ENCODE results near the gene GALK2.

The GALK2 gene

GRCh38 chr15:49187549-49188245 is 17.6 kb downstream of the GALK2 start:
- H4K20me1 ChIP-seq (ENCODE audit: insufficient read depth) = no peaks in the 10 kb centered on the region
- H3K4me3 ChIP-seq (IDR thresholded peaks at IDR 0.05; ENCODE audit: insufficient read depth, low read depth, low read length) = no peak overlapping the region
- H3K9ac ChIP-seq = no peak overlapping the region
- H3K4me2 ChIP-seq = no peak overlapping the region
- H3K27me3 ChIP-seq (ENCODE audit: insufficient read depth, low read depth) = no peaks in the 10 kb centered on the region
- H3K27ac ChIP-seq = no peak overlapping the region
- no peak for TF ChIP-seq CTCF (conservative IDR thresholded peaks at IDR 0.05; ENCODE audit: low read depth, low read length)
- H3K4me1 ChIP-seq (ENCODE audit: low read depth, poor library complexity, severe bottlenecking) = no peaks in the 10 kb centered on the region
- no peaks in the 10 kb centered on the region for H3K36me3 ChIP-seq (ENCODE audit: insufficient read depth)
- peaks cover 2% of the 10 kb centered on the region; the same call in 1 of the 2 replicates for H3K79me2 ChIP-seq (ENCODE audit: insufficient read depth, low read depth)
- no peak overlapping the region for H2AFZ ChIP-seq (ENCODE audit: low read depth)

DNA sequence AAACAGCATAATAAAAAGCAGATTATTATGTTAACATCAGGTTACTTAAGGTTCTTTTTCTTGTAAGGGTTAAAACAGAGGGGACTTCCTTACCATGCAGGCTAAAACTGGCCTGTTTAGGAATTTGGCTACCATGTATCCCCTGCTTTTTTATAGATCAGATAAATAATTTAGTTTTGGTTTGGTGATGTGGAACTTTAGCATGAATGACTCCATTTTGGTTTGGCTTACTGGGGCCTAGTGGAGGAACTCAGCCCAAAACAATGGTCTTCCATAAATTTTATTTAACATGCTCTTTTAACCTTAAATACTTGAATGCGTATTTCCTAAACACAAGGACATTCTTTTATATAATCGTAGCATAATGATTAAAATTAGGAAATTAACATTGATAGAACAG is 18.9 kb downstream of the GALK2 start:
- Histone ChIP-seq H3K4me2 (no peak overlapping the region), H3K27ac (no peak overlapping the region), H3K9ac (no peak overlapping the region)

DNA sequence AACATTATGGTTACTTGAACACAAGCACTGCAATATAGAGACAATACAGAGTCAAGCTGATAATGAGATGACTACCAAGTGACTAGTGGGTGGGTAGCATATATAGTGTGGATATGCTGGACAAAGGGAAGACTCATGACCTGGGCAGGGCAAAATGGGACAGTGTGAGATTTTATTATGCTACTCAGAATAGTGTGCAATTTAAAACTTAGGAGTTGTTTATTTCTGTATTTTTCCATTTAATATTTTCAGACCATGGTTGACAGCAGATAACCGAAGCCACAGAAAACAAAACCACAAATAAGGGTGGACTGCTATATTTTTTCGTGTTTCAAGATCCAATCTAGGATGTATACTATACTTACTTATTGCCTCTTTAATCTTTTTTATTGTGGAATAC is 19.6 kb downstream of the GALK2 start:
- Histone ChIP-seq H3K79me2 (ENCODE audit: insufficient read depth, low read depth) (peaks cover 3% of the 10 kb centered on the region; the same call in 1 of the 2 replicates), H3K36me3 (ENCODE audit: insufficient read depth) (no peaks in the 10 kb centered on the region), H3K27ac (no peak overlapping the region), H2AFZ (ENCODE audit: low read depth) (no peak overlapping the region), H3K4me3 (IDR thresholded peaks at IDR 0.05; ENCODE audit: insufficient read depth, low read depth, low read length) (no peak overlapping the region), H3K4me1 (ENCODE audit: low read depth, poor library complexity, severe bottlenecking) (no peaks in the 10 kb centered on the region), H3K9ac (no peak overlapping the region), H3K27me3 (ENCODE audit: insufficient read depth, low read depth) (no peaks in the 10 kb centered on the region), H3K4me2 (no peak overlapping the region), H4K20me1 (ENCODE audit: insufficient read depth) (no peaks in the 10 kb centered on the region)
- no peak for TF ChIP-seq CTCF (conservative IDR thresholded peaks at IDR 0.05; ENCODE audit: low read depth, low read length)

More for the DNA sequence above, 18.9 kb downstream of the GALK2 start:
- Histone ChIP-seq H3K36me3 (ENCODE audit: insufficient read depth) (no peaks in the 10 kb centered on the region), H3K27me3 (ENCODE audit: insufficient read depth, low read depth) (no peaks in the 10 kb centered on the region), H4K20me1 (ENCODE audit: insufficient read depth) (no peaks in the 10 kb centered on the region), H3K4me1 (ENCODE audit: low read depth, poor library complexity, severe bottlenecking) (no peaks in the 10 kb centered on the region), H2AFZ (ENCODE audit: low read depth) (no peak overlapping the region), H3K4me3 (IDR thresholded peaks at IDR 0.05; ENCODE audit: insufficient read depth, low read depth, low read length) (no peak overlapping the region), H3K79me2 (ENCODE audit: insufficient read depth, low read depth) (peaks cover 3% of the 10 kb centered on the region; the same call in 1 of the 2 replicates)
- no peak for TF ChIP-seq CTCF (conservative IDR thresholded peaks at IDR 0.05; ENCODE audit: low read depth, low read length)

GRCh38 chr15:49190586-49190985 is 20.5 kb downstream of the GALK2 start:
- H3K4me2 ChIP-seq = no peak overlapping the region
- no peak overlapping the region for H3K27ac ChIP-seq
- H3K79me2 ChIP-seq (ENCODE audit: insufficient read depth, low read depth) = peaks cover 3% of the 10 kb centered on the region; the same call in 1 of the 2 replicates
- H3K27me3 ChIP-seq (ENCODE audit: insufficient read depth, low read depth) = no peaks in the 10 kb centered on the region
- no peak overlapping the region for H3K9ac ChIP-seq
- no peaks in the 10 kb centered on the region for H3K4me1 ChIP-seq (ENCODE audit: low read depth, poor library complexity, severe bottlenecking)
- no peak overlapping the region for H2AFZ ChIP-seq (ENCODE audit: low read depth)
- no peaks in the 10 kb centered on the region for H4K20me1 ChIP-seq (ENCODE audit: insufficient read depth)
- no peak overlapping the region for H3K4me3 ChIP-seq (IDR thresholded peaks at IDR 0.05; ENCODE audit: insufficient read depth, low read depth, low read length)
- no peaks in the 10 kb centered on the region for H3K36me3 ChIP-seq (ENCODE audit: insufficient read depth)
- no peak for TF ChIP-seq CTCF (conservative IDR thresholded peaks at IDR 0.05; ENCODE audit: low read depth, low read length)

All from KMS-11 (cell line).